ENCODE results near the gene NABP2.
"Not testable (repeated sequence)": the region's sequence is repeated elsewhere in the genome, so short reads cannot be mapped to it uniquely, and the experiment has no call there.

NABP2 gene

DNA sequence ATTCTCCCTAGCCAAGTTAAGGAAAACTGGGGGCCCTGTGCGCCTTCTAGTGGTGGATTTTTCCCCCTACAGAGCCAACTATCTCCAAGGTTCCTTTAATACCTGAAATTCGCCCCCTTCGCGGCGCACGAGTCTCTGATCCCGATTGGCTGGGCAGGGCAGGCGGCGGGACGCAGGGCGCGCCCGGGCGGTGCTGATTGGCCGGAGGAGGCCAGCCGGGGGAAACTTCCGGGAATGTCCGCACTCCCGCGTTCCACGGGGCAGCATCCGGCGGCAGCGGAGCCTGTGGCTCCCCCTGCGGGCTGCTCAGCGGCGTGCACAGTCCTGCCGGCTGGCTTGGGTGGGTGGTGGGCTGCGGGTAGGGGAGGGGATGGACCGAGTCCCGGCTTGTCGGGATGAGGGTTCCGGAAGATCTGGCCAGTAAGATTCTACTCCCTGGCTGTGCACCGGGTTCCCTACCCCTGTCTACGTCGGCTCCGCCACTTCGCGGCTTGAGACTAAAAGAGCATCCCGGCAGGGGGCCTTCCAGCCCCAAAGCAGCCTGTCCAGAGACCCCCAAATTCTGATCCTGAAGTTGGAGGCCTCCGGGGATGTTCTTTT, at the start of gene NABP2:
NABP2 (plus strand) TSS at position 241 of the 600 bp plus-strand sequence. CDS start 515 bp downstream, outside the sequence.
- DNase-seq = peak; percentile 91

DNA sequence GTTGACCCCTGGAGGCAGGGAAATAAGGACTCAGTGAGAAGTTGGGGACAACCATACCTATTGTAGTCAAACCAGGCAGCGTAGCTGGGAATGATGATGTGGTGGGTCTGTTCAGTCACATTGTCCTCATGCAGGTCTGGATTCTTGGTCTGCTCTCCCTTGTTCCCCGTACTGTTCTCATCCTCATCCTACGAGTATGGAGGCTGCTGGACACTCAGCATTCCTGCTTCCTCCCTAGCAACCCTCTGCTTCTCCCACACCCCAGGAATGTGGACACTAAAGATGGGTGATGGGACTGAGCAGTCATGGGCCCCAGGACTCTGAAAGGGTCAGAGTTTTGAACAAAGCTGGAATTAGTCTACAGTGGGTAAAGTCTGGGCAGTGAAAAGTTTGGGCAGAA, 45.8 kb upstream of the NABP2 start:
- DNase-seq = no peak

DNA sequence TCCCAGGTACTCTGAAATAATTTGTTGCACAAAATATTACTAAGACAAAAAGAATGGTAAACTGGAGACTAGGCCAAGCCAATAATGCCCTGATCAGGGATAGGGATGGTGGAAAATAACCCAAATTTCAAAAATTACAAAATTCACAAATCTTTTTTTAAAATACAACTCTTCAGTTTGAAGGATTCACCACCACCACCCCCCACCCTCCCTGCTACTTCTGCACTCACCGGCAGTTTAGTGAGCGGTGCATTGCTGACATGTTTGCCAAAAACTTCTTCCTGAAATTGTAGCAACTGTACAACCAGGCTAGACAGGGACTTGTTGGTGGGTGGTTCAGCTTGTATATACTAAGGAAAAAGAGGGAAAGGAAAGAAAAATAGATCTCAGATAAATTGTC, 37.2 kb upstream of the NABP2 start:
- DNase-seq = no peak

DNA sequence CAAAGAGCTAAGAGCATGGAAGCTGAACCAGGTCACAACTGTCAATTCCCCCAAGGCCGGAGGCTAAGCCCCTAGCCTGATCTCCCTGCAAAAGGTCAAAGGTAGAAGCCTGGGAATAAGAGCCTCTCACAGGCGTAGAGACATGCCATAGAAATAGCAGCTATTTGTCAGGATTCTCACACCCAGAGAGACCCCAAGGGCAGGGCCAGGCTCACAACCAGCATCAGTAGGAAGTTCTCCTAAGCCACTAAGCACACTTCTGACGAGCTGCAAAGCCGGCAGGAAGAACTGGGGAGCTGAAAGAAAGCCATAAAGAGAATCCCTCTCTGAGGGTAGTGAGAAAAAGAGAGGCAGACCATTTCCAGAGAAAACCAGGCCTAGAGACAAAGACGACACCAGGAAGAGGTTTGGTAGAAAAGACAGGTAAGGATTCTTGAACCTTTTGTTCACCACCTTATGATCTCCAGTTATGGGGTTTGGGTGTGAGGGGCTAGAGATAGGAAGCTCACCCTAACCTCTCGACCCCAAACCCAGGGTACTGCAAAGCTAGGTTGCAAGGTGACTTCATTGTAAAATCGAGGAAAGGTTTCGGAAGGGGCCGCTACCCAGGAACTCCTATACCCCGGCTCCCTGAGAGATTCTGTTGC, 35.9 kb upstream of the NABP2 start:
- DNase-seq = no peak

DNA sequence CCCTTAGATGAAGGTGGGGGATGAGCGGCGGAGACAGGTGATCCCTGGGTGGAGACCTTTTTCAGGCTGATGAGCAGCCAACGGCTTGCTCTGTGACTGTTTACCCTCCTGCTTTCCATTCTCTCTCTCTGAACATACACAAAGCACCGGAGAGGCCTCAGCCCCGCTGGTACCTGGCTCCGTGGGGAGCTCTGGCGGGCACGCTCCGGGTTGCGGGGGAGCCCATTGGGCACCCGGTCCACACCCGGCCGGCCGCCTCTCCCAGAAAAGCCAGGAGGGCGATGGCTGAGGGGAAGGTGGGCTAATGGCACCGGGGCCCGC, 35.4 kb upstream of the NABP2 start:
- no peak for DNase-seq

DNA sequence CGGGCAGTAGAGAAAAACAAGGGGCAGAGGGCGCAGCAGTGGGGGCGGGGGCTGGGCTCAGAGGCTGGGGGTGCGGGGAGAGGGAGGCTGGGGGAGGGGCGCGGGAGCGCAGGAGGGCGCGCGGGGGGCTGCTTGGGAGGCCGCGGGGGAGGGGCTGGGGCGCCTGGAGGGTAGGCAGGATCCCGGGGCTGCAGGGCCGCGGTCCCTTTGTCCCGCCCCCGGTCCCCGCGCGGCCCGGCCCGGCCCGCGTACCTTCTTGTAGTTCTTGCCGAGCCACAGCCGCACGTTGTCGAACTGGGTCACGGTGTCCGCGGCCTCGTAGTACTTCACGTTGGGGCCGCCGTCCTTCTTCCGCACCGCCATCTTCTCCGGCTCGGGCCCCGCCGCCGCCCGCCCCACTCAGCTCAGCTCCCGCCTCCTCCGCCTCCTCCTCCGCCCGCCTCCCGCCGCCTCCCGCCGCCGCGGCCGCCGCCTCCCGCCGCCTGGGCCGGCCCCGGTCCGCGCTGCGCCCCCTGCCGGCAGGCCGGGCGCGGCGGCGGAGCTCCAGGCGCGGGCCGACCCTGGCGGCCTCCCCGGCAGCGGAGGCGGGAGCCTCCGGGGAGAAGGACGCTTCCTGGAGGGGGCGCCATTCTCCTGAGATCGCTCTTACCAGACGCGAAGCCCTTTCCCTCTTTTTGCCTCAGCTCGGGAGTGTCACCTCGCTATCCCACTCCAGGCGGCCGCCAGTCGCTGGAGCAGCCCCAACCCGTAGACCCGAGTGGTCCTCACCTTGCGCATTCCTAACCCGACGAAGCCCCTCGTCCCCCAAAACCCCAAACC, 34.8 kb upstream of the NABP2 start, which contains the start of gene SMARCC2:
SMARCC2 (minus strand) TSS at position 385 of the 819 bp plus-strand sequence; CDS start at position 363, 22 bp downstream.
- peak; percentile 76 for DNase-seq

DNA sequence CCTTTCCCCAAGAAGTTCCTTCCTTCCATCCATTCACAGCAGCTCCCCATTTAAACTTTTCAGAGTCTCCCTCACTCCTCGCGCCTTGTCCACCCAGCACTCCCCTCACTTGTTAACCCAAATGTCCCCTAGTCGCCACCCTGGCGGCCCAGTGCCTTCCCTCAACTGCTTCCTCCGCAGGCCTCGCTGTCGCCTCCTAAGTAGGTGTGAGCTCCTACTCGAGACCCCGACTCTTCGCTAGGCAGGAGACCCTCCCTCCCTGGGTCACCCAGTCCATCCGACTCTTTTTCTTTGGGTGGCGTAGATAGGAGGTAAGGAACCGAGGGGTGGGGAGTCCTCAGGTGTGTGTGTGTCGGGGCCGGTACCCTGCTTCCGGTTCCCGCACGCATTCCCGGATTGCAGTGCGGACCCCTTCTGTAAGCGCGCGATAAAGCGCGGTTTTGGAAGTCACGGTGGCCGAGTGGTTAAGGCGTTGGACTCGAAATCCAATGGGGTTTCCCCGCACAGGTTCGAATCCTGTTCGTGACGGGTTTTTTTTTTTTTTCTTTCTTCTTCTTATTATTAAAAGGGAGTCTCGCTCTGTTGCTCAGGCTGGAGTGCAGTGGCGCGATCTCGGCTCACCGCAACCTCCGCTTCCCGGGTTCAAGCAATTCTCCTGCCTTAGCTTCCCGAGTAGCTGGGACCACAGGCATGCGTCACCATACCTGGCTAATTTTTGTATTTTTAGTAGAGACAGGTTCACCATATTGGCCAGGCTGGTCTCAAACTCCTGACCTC, 34.0 kb upstream of the NABP2 start:
- DNase-seq = peak; percentile 79

DNA sequence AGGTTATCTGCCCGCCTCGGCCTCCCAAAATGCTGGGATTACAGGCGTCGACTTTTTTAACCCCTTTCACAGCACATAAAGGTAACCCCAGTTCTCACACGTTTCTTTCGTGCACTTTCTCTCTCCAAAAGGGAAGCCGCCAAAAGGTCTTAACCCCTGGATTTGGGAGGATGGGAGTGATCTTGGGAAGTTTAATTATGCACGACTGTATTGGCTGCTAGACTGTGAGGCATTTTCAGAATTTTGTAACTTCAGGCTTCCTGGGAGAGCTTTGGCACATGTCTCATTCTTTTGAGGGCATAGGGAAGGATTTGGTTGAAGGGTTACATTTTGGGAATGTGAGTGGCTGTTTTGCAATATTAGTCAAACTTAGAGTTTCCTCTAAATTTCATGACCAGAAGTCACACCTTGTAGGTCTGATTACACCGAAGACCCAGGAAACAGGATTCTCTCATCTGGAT, 33.4 kb upstream of the NABP2 start:
- DNase-seq = no peak

DNA sequence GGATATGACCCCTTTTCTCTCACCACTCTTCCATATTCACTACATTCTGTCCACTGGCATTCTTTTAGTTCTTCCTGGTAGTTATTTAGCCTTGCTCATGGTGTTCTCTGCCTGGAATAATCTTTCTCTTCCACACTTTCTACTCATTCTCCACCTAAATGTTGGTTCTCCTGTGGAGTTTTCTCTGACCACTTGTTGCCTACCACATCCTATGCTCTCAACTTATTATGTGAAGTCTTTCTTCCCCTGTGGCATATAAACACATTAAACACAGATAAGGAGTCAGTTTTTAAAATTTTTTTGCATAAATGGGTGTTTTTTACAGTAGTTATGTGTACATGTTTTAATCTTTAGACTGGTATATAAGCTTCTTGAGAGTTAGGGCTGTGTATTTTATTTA, 31.6 kb upstream of the NABP2 start:
- DNase-seq = no peak

DNA sequence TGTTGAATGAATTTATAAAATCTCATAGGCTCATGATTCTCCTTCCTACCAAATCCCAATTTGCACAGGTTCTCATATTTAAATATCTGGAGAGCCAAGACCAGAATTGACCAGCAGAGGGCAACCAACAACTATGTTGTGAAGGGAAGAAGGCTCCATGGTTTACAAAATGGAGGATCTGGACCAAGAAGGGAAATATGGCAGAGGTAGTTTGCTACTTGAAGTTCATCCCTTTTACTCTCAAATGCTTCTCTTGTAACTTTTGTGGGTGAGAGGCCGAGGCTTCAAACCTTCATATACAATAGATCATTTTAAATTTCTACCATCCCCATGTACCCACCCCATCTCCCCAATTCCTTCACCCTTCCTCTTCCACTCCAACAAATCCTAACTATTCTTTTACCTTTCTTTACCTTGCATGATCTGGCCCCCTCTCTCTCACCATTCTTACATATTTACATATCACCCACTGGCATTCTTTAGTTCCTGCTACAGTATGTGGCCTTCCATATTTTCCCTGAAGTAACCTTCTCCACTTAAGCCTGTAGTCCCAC, 31.0 kb upstream of the NABP2 start:
- peak; percentile 83 for DNase-seq

DNA sequence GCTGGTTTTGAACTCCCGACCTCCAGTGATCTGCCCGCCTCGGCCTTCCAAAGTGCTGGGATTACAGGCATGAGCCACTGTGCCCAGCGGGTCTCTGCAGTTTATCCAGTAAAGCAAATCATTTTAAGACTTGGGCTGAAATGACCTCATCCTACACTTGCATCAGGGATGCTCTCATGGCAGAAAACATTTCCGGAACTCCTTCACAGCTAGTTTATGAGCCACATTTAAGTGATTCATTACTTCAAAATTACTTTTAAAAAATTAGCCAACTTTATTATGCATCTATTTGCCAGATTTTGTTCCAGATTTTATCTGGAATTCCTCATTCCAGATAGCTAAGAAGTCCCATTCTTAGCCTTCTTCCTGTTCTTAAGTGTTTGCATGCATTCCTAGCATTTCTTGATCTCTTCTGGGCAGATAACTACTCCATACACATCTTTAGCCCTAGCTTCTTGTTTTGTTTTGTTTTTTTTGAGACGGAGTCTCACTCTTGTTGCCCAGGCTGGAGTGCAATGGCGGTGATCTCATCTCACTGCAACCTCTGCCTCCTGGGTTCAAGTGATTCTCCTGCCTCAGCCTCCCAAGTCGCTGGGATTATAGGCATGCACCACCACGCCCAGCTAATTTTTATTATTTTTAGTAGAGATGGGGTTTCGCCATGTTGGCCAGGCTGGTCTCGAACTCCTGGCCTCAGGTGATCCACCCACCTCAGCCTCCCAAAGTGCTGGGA, 27.2 kb upstream of the NABP2 start:
- not testable (repeated sequence) for DNase-seq

DNA sequence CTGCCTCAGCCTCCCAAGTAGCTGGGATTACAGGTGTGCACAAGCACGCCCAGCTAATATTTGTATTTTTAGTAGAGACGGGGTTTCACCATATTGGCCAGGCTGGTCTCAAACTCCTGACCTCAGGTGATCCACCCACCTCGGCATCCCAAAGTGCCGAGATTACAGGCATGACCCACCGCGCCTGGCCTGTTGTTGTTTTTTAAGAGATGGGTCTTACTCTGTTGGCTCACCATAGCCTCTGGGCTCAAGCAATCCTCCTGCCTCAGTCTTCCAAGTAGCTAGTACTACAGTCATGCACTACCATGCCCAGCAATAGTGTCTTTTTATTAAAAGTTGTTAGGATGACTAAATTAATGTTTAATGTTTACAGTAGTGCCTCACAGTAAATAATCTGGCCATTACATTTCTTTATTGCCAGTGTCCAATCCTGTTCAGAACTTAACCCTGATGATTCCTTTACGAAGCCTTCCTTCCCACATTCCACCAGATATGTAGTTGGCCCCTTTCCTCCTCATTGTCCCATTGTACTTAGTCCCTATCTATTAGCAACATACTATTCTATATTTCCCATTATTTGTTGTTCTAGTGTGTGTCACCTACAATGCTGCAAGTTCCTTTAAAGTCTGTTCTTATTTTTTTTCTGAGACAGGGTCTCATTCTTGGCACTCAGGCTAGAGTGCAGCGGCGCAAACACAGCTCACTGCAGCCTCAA, 26.1 kb upstream of the NABP2 start:
- DNase-seq = no peak

DNA sequence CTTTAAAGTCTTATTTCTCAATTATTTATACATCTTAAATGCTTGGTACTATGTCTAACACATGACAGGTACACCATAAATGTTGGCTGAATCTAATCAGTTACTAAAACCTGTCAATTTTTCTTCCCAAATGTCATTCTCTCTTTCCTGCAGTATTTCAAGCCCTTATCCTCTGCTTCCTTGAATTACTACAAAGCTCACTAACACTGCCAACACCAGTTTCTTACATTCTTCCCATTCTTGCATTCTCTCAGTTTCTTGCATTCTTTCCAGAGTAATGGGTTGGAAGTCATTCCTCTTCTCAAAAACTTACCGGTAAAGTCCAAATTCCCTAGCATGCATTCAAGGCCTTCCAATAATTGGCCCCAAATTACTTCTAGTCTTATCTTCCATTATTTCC, 25.3 kb upstream of the NABP2 start:
- no peak for DNase-seq

DNA sequence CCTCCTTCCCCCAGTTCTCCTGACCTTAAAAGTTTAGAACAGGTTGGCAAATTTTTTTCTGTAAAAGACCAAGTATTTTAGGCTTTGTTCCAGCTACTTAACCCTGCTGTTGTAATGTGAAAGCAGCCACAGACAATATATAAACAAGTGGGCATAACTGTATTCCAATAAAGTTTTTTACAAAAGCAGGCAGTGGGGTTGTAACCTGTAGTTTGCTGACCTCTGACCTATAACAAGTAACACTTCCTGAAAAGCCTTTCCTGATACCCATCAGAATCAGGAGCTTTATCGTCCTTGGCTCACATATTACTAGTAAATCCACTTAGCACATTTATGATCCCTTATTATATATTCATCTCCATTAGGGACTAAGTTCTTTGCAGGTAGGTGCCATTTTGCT, 21.8 kb upstream of the NABP2 start:
- no peak for DNase-seq

DNA sequence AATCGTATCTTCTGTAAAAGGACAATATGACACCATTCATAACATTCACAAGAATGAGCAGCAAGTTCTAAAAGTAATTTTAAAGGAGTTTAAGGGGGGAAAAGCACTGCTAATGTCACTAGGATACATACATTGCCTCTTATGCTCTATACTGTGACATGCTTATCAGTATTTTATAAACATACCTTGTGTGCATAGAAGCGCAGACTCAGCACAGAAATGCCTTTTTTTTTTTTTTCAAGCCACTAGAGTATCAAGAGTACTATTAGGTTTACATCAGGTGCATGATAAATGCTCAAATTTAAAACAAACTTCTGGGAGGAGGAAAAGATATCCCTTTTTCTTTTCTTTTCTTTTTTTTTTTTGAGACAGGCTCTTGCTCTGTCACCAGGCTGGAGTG, 21.3 kb upstream of the NABP2 start:
- DNase-seq = no peak

DNA sequence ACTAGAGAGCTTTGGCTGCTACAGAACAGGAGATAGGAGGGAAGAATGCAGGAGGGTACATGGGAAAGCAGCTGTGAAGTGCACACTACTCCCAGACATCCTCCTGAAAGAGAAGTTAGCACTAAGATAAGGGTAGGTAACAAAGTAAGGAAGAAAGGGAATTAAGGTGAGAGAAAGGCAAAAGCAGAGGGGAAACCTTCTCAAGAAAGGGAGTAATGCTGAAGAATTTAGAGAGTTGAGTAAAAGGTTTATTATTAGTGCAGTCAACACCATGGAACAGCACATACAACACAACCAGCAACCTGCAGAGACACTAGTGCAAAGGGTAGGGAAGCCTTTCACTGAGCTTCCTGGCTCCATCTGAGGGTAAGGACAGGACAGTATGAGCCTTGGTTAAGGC, 19.9 kb upstream of the NABP2 start:
- no peak for DNase-seq

DNA sequence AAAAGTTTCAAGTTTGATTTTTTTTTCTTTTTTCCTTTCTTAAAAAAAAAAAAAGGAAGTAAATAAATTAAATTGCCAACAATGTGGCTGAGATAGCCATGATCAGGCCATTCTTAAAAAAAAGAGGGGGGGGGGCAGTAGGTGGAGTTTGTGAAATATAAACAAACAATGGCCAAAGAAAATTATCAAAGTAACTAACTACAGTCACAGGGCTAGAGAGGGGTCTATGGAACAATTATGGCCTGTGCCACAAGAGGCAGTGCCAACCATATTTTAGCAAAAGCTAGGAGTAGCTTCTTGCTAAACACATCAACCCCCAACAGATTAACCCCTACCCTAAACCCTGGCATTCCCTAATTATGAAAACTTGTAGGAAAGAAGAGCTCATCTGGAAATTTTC, 18.7 kb upstream of the NABP2 start:
- no peak for DNase-seq

DNA sequence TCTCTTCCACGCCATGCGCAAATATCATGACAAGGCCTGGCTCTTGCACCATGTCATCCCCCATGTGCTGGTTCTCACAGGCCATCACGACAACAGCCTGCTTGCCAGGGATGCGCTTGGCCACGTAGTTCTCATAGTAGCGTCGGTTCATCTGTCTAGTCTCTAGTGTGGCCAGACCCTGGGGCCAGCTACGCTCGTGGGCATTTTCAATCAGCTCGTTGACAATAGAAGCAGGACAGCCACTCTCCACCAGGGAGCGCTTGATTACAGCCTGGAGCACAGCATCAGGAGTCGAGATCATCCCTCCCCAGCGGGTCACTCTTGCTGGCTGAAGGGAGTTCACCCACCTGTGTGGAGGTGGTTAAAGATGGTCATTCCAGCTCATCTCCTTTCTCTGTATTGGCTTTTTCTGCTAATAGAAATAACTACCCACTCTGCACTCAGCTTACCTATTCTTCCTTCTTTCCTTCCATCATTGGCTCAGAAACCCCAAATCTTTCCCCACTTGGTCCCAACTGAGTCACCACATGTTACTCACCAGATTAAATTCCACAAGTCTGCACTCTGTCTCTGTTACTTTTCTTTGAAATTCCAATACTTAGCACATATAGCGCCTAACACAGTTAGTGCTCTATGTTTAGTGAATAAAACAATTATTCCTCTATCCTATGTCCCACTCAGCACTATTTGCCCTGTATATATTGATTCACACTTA, 17.5 kb upstream of the NABP2 start:
- no peak for DNase-seq

DNA sequence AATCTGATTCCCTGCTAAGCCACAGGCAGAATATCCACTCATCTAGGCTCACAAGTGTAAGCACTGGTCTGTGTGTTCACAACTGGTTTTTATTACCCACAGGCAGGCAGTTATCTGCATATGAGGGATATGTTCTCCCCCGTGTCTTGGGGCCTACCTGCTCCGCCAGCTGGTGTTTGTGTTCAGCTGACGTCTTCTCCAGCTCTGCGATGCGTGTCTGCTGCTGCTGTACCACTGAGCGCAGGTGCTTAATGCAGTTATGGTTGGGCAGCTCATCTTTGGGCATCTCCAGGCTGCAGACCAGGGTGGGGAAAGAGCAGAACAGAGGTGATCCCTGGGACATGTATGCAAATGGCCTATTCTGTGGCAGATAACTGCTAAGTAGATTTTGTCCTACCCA, 16.1 kb upstream of the NABP2 start:
- no peak for DNase-seq

DNA sequence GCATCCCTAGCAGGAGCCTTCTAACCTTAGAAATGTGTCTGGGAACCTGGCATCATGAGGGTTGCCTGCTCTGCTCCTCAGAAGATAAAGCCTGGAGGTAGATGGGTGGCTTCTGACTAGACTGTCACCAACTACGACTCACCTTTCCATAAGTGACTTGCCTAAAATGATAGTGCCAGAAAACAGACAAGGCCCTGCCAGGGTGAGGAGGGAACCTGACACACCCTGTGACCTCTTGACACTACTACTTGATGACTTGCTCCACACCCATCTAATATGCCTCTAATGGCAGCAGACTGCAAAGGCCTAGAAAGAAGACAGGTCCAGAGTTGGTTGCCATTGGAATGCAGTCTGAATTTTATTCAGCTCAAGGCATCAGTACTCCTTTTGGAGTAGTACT, 11.8 kb upstream of the NABP2 start:
- DNase-seq = no peak

DNA sequence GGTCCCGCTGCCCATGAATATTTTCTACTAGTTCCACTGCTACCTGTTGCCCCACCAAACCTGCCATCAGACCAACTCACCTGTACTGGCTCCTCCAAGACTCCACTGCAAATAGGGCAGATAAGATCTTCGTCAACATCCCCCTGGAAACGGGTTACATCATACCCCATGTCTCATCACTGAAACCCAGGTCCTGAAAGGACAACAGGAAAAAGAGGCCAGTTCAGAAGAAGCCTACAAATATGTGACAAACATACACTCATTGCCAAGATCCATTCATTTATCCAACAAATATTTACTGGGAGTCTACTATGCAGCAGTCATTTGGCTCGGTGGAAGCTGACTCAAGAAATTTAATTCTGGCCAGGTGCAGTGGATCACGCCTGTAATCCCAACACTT, 10.3 kb upstream of the NABP2 start:
- no peak for DNase-seq
